C4-2B (cell line): ENCODE data around the gene ANO2.

Source experiments
- CTCF ChIP-seq: fragments of 450-650 bp; conservative IDR thresholded peaks from 2 replicates; pipeline ENCODE4 v1.5.1; 2017; ENCODE audit warnings: mild to moderate bottlenecking
- ZFX ChIP-seq: fragments of 450-650 bp; IDR thresholded peaks from 2 replicates; pipeline ENCODE4 v1.6.1; 2017

GRCh38 chr12:5567016-5567725 lies 377.9 kb downstream of the ANO2 start:
- no peak for TF ChIP-seq CTCF
- TF ChIP-seq ZFX: no peak
